Type B pancreatic cell (in vitro differentiated cells): ENCODE measurements around the gene COL5A1. TPM values are rescaled to one million over a fixed set of nuclear protein-coding genes. Genes with fewer than 3 reads are reported as not detected.

Experiments used
- DNase-seq: peaks from one replicate; pipeline ENCODE4 v3.0.0; 2021; ENCODE audit warnings: mixed read lengths; ENCODE audit not compliant: unreplicated experiment; ENCODE audit errors: extremely low spot score
- H3K27ac Mint-ChIP-seq: 2 replicates; pipeline ENCODE4 v1.8.0; 2021; ENCODE audit warnings: mild to moderate bottlenecking, mixed read lengths
- H3K27me3 Mint-ChIP-seq: 2 replicates; pipeline ENCODE4 v1.8.0; 2021; ENCODE audit warnings: mixed read lengths
- H3K36me3 Mint-ChIP-seq: 2 replicates; pipeline ENCODE4 v1.8.0; 2021; ENCODE audit warnings: mixed read lengths
- H3K4me1 Mint-ChIP-seq: one replicate; pipeline ENCODE4 v1.8.0; 2021; ENCODE audit warnings: mixed read lengths; ENCODE audit not compliant: unreplicated experiment
- H3K4me3 Mint-ChIP-seq: 2 replicates; pipeline ENCODE4 v1.8.0; 2021; ENCODE audit warnings: mild to moderate bottlenecking, mixed read lengths
- H3K9me3 Mint-ChIP-seq: 2 replicates; pipeline ENCODE4 v1.8.0; 2021; ENCODE audit warnings: mixed read lengths
- CTCF ChIP-seq: fragments of 200-600 bp; sonication (generic); conservative IDR thresholded peaks from 2 replicates; pipeline ENCODE4 v1.5.0; 2021; ENCODE audit warnings: antibody characterized with exemption, mild to moderate bottlenecking
- total RNA-seq: library from RNA; stranded (reverse); gene quantifications from 2 replicates; pipeline ENCODE4 v1.2.1, GENCODE V29; 2021; ENCODE audit warnings: low replicate concordance

The COL5A1 gene
- total RNA-seq, 1 donor from 2014 or later = 112 TPM

GRCh38 chr9:134670042-134670525 lies 28.5 kb downstream of the COL5A1 start:
- Mint-ChIP-seq H3K9me3 (peaks cover 18% of the 10 kb centered on the region), H3K4me1 (peaks cover 12% of the 10 kb centered on the region), H3K36me3 (peaks cover 29% of the 10 kb centered on the region), H3K4me3 (no peak overlapping the region), H3K27ac (no peak overlapping the region), H3K27me3 (peaks cover 21% of the 10 kb centered on the region)
- TF ChIP-seq CTCF = no peak
- no peak for DNase-seq

- no peak overlapping the region for H3K4me3 Mint-ChIP-seq
- peaks cover 18% of the 10 kb centered on the region for H3K9me3 Mint-ChIP-seq
- no peak overlapping the region for H3K27ac Mint-ChIP-seq
- DNase-seq = no peak
- peaks cover 25% of the 10 kb centered on the region for H3K36me3 Mint-ChIP-seq
- TF ChIP-seq CTCF = no peak
- H3K4me1 Mint-ChIP-seq = peaks cover 12% of the 10 kb centered on the region
- peaks cover 17% of the 10 kb centered on the region for H3K27me3 Mint-ChIP-seq
Measured at GRCh38 chr9:134670851-134671281, 29.3 kb downstream of the COL5A1 start.

- Mint-ChIP-seq H3K27me3 (peaks cover 15% of the 10 kb centered on the region), H3K36me3 (peaks cover 23% of the 10 kb centered on the region), H3K4me1 (peaks cover 10% of the 10 kb centered on the region), H3K4me3 (no peak overlapping the region), H3K27ac (no peak overlapping the region), H3K9me3 (peaks cover 18% of the 10 kb centered on the region)
- no peak for DNase-seq
- no peak for TF ChIP-seq CTCF
Measured at GRCh38 chr9:134671341-134672113, 29.9 kb downstream of the COL5A1 start.

GRCh38 chr9:134676361-134676760 lies 34.8 kb downstream of the COL5A1 start:
- Mint-ChIP-seq H3K27ac (no peak overlapping the region), H3K36me3 (peaks cover 8% of the 10 kb centered on the region), H3K4me1 (peaks cover 23% of the 10 kb centered on the region), H3K27me3 (peaks cover 11% of the 10 kb centered on the region), H3K9me3 (peaks cover 6% of the 10 kb centered on the region), H3K4me3 (no peak overlapping the region)
- no peak for DNase-seq
- no peak for TF ChIP-seq CTCF

GRCh38 chr9:134676886-134677285 lies 35.3 kb downstream of the COL5A1 start:
- no peak overlapping the region for H3K27ac Mint-ChIP-seq

More at GRCh38 chr9:134676886-134677285, 35.3 kb downstream of the COL5A1 start:
- Mint-ChIP-seq H3K27me3 (peaks cover 11% of the 10 kb centered on the region), H3K4me3 (no peak overlapping the region), H3K4me1 (peaks cover 23% of the 10 kb centered on the region), H3K36me3 (peaks cover 8% of the 10 kb centered on the region), H3K9me3 (peaks cover 6% of the 10 kb centered on the region)
- TF ChIP-seq CTCF = no peak
- no peak for DNase-seq
